COLO668 (cell line): ENCODE data around the gene KCP.
"Not testable (repeated sequence)": the region's sequence is repeated elsewhere in the genome, so short reads cannot be mapped to it uniquely, and the experiment has no call there.

Experiments
- DNase-seq: peaks from one replicate; lab custom pipeline; 2025; ENCODE audit not compliant: unreplicated experiment; lab: John Stamatoyannopoulos, UW

KCP gene

DNA sequence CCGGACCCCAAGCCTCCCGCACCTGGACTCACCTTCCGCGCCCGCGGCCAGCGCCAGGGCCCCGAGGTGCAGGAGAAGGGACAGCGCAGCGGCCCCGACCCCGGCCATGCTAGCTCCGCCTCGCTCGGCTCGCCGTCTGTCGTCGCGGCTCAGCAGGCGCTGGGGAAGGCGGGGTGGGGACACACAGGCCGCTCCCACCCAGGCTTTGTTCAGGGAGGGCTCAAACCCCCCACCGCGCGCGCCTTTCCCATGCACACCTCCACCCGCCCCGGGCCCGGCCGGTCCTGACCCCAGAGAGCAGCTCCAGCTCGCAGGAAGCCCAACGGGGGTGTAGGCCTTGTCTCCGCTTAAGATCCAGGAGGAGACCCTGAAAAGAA lies at the start of gene KCP:
TSS of gene KCP (minus strand) at position 141 of the 377 bp plus-strand sequence. CDS start at position 108, 33 bp downstream.
- DNase-seq = no peak

DNA sequence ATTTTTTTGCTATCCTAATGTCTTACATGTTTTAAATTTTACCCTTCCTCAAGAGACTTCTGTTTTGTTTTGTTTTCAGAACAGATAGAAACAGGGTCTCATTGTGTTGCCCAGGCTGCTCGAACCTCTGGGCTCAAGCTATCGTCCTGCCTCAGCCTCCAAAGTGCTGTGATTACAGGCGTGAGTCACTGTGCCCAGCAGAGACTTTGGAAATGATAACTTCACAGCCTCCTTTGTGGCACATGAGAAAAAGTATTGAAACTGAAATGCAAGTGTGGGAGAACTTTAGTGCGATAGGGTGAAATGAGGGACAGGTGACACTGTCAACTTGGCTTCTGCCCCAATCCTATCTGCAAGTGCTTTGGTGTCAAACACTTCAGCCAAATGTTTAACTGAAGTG lies 48.8 kb upstream of the KCP start:
- DNase-seq = no peak

DNA sequence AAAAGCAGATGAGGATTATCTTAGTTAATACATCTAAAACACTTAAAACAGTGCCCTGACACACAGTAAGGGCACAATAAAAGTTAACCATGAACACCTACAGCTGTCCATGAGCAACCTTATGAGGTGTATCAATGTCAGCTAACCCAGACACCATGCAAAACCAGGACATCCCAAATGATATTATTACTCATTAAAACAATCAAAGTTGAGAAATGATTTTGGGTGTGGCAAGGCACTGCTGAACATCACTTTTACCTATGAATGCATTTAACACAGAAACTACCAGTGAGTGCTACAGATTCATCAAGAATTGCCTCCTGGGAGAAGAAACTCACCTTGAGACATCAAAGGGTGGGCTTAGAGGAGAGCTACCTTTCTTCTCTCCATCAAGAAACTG lies 45.5 kb upstream of the KCP start:
- no peak for DNase-seq

DNA sequence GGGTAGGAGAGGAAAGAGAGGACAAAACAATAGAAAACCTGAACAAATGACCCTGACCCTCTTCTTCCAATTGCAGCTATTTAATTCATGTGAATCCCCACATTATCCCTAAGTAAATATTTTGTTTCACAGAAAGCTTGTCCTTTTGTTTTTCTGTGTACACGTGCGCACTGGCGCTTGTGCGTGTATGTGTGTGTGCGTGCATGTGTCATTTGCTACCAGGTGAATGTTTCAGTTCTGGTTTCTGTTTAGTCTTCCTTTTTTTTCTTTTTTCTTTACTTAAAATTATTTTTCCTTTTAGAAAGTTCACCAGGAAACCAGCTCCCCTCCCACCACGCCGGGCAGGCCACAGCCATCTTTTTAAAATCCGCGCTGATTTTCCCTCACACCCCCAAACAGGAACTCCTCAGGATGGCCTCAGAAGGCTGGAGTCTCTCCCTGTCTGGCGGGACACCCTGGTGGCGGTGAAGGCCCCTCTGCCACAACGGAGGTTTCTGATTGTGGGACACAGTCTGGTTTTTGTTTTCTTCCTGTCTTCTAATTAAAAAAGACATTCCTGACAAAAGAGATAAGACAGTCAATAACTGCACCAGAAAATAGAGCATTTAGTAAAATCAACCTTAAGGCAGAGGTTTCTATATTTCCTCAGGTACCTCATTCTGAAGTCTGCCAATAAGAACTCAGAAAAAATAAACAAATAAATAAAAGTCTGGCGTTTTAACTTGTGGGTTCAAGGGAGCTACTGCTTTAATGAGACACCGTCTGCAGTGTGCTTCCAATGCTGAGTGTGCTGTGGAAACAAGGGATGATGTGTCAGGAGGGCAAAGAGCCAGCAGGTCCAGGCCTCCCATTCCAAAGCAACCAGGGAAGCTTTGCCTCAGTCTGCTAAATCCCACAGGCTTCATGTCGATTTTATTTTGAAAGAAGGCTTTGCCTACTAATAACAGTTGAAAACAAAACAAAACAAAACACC lies 44.6 kb upstream of the KCP start:
- peak; percentile 40 for DNase-seq

DNA sequence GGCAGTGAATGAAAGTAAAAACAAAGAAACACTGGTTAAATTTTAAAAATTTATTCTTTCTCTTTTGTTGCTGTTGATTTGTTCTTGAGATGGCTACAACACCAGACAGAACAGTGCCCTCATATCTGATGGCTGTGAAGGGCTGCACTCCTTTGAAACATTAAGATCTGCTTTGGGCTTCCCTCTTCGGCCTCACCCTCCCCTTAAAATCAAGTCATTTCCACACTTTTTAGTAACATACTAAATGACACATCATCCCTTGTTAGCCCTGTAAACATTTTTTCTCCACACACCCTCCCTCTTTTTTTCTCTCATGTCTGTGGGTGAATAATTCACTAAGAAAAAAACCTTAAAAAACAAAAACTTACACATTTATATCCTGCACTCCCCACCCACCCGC lies 43.6 kb upstream of the KCP start:
- DNase-seq = no peak

DNA sequence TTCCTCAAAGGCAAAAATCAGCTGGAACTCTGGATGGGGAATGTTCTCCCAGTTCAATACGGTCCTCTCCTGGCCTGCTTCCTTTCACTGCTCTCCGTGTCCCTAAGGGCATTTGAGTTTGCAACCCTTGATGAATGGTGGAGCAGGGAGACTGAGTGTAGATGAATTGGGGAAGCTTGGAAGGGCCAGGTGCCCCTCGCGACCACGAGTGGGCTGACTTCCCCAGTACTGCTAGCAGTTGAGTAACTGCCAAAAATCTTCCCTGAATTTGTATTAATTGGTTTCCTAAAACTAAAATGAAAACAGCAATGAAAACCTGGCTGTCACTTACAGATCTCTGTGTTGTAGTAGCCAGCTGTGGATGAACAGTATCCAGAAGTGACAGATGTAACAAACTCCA lies 40.8 kb upstream of the KCP start:
- DNase-seq = no peak

DNA sequence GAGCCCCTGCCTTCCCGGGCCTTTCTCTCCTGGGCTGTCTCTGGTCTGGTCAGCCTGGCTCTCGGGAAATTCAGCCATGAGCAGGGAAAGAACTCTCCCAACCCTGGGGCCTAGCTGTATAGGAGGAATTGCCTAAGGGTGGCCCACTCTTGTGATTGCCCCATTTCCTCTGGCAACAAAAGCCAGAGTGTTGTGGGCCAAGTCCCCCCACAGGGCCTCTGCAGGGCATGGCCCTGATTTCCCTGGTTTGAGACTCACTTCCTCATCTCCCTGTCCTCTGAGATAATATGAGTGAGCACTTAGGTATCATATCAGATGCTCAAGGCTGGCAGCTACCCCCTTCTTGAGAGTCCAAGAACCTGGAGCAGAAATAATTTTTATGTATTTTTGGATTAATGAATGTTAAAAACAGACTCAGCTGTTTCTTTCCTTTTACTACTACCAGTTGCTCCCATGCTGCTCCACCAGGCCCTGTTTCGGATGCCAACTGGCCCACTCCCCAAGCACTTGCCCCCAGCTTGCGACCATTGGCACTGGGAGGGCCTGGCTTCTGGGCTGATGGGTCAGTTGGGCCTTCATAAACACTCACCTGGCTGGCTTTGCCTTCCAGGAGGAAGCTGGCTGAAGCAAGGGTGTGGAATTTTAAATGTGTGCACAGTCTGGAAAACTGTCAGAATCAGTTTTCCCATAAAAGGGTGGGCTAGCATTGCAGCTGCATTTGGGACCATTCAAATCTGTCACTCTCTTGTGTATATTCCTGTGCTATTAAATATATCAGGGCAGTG lies 38.7 kb upstream of the KCP start:
- no peak for DNase-seq

DNA sequence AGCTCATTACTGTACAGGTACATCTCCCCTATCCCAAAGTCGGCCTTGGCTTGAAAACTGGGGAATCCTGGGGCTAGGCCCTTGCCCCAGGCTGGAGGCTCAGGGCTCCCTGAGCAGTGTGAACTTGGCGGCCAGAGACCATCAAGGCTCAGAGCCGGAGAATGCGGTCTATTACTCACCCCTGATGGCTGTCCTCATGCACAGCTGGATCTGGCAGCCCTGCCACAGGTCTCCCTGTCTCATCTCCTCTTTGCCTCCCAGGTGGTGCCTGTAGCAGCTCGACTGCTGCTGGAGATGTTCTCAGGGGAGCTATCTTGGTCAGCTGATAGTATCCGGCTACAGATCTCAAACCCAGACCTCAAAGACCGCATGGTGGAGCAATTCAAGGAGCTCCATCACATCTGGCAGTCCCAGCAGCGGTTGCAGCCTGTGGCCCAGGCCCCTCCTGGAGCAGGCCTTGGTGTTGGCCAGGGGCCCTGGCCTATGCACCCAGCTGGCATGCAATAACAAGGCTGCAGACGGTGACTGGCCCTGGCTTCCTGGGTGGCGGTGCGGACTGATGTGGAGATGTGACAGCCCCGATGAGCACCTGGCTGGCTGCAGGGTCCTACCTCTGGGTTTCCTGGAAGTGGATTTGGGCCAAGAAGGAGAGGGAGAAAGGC lies 37.9 kb upstream of the KCP start:
- no peak for DNase-seq

DNA sequence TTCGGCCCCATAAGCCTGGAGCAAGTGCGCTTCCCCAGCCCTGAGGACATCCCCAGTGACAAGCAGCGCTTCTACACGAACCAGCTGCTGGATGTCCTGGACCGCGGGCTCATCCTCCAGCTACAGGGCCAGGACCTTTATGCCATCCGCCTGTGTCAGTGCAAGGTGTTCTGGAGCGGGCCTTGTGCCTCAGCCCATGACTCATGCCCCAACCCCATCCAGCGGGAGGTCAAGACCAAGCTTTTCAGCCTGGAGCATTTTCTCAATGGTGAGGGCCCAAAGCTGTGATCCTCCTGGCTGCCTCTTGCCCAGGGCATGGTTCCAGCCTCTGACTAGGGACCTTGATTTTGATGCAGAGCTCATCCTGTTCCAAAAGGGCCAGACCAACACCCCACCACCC lies 37.3 kb upstream of the KCP start:
- DNase-seq = no peak

DNA sequence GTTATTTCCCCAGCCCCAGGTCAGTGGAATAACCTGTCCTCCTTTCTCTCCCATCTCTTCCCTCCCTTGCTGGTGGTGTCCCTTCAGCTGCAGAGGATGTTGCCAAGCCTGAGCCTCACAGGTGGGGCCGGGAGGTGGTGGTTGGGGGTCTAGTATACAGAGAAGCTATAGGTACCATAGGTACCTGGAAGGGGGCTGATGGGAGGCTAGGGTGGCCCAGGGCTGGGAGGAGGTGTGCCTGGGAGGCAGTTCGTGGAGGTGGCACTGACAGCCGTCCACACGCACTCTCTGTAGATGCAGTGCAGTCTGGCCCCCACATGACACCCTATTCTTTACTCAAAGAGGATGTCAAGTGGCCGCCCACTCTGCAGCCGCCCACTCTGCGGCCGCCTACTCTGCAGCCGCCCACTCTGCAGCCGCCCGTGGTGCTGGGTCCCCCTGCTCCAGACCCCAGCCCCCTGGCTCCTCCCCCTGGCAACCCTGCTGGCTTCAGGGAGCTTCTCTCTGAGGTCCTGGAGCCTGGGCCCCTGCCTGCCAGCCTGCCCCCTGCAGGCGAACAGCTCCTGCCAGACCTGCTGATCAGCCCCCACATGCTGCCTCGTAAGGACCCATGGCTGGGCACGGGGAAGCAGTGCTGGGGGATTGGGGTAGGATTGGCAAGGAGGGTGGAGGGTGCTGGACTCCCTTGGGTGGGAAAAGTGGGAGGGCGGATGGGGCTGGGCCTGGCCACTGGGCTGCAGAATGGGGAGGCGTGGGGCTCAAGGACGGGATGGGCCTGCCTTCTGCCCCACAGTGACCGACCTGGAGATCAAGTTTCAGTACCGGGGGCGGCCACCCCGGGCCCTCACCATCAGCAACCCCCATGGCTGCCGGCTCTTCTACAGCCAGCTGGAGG lies 36.7 kb upstream of the KCP start:
- no peak for DNase-seq

DNA sequence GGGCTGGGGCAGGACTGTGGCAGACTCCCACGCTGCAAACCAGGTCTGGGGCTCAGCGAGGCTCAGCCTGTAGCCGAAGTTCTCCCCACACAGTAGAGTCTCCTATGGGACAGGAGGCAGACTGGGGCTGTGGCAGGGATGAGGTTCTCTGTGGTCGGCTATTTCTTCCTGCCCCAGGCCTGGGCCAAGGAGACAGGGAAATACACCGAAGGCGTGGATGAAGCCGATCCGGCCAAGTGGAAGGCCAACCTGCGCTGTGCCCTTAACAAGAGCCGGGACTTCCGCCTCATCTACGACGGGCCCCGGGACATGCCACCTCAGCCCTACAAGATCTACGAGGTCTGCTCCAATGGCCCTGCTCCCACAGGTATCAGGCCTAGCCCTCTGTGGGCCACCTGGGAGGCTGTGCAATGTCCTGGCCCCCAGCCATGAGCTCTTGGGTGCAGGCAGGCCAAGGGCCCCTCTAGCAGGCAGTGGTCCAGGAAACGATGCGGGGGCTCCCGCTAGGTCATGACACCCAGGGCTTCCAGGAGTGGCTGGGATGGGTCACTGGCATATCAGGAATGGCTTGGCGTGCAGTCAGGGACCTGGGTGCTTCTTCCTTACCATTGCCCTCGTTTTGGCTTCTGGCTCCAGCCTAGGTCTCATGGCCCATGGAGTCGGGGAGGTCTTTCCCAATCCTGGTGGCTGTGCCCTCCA lies 35.3 kb upstream of the KCP start:
- DNase-seq = no peak

DNA sequence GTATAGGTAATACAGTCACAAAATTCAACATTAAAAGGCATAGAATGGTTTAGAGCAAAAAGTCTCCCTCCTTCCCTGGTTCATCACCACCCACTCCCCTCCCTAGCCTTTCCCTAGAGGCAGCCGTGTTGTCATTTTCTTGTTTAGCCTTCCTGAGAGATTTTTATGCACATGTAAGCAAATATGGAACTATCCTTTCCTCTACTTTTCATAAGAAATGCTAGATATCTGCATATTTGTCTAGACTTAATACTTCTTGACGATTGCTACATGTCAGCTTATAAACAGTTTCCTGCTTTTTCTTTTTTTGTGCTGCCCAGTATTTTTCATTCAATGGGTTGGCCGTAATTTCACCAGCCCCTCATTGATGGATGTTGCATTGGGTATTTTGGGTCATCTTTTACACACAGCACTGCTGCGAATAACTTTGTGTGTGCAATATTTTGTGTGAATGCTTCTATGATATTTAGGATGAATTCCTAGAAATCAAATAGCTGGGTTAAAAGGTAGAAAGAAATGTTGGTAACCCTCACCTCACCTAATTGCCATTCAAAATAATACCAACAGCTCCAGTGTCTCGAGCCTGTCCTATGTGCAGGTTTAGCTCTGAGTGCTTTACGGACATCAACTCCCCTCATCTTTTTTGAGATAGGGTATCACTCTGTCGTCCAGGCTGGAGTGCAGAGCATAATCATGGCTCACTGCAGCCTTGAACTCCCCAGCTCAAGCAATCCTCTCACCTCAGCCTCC lies 34.2 kb upstream of the KCP start:
- no peak for DNase-seq

DNA sequence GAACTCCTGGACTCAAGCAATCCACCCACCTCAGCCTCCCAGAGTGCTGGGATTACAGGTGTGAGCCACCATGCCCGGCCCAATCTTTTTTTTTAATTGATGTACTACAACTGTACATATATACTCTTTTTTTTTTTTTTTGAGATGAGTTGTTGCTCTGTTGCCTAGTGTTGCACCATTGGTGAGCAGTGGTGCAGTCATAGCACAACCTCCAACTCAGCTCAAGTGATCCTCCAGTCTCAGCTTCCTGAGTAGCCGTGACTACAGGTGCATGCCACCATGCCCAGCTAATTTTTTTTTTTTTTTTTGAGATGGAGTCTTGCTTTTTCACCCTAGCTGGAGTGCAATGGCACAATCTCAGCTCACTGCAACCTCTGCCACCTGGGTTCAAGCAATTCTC lies 32.7 kb upstream of the KCP start:
- DNase-seq = not testable (repeated sequence)

DNA sequence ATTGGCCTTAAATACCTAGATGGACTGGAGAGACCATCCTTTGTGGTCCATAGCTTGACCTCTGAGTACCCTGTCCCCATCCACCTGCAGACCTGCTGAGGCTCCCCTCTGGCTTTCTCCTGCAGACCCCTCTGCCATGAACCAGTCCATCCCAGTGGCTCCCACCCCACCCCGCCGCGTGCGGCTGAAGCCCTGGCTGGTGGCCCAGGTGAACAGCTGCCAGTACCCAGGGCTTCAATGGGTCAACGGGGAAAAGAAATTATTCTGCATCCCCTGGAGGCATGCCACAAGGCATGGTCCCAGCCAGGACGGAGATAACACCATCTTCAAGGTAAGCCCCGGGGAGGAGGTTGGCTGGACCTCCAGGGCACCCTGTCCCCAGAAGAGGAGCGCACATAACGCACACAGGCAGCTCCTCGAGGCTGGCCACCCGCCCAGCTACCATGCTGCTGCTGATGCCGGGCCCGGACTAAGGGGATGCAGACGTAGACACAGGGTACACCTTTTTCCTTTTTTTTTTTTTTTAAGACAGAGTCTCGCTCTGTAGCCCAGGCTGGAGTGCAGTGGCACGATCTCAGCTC lies 31.5 kb upstream of the KCP start:
- no peak for DNase-seq

DNA sequence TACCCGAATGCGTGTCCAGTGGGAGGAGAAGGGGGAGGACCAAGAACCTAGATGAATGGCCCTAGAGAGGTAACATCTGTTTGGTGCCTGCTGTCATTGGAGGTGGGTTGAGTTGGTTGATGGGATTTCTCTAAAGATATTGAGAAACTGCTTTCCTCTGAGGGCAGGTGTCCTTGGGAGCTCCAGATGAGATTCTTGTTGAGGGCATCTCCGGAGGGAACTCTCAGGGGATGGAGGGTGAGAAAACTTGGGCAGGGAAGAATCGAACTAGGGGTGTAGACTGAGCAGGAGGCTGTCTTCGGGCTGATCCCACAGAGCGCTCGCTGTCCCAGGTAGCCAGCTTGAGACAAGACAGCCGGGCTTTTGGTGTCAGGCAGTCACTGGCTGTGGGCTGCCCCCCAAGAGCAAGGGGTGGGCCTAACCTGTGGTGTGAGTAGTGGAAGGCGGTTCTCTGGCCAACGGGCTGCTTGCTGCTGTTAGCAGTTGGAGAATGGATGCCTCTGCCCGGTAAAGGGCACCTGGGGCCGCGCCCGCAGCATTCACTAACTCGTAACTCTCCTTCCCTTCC lies 30.9 kb upstream of the KCP start:
- DNase-seq = no peak

DNA sequence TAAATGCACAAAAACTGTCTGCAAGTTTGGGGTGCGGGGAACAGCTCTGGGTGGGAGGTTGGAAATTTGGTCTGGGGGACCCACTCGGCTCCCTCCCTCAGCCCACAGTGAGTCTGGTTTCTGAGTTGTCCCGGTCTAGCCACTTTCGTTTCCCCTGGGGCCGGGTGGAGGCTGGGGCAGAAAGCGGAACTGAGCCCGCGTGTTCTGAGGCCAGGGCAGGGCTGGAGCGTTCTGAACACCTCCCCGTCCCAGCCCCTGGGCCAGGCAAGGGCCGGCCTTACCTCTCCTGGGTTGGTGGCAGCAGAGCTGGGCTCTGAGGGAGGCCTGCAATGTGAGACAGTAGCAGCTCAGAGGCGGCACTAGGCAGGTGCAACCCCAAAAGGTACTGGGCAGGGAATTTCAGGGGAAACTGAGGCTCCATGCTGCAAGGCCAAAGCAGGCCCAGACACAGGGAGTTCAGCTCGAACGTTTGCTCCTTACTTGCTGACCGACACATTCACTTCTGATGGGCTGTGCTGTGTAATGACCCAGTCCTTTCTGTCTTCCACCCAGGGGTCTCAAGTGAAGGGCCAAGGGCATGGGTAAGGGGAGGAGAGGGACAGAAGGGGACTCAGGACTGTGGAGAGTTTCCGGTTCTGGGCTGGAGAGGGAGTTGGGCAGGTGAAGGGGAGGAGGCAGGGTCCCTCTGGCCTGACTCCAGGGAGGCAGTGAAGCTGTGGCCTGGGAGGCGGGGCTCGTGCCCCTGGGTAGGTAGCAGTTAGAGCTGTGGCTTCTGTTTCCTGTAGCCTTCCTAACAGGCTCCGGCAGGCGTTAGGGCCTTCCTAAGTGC lies 30.2 kb upstream of the KCP start:
- DNase-seq = no peak

DNA sequence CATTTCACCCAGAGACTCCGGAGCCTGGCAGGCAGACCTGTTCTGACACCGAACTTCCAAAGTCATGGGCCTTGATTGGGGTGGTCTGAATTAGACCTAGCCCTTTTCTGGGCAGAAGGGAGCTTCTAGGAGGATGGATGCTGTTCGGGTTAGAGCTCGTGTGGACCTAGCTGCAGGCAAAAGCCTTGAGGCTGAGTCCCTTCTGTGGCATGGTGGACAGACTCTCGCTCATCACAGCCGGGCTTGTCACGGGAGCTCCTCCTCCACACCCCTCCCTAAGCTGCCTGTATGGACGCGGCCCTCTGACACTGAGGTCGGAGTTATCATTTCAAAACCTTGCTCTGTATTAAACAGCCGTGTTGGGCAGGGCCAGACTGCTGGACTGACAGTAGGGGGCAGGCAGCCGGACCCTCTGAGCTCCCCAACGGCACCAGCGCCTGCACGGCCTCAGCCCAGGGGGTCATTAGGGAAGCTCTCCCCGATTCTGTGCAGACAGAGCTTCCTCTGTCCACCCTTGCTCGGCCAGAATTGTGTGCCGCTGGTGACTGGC lies 29.4 kb upstream of the KCP start:
- DNase-seq = no peak
